Measurements from ENCODE around the gene ATRN.

The ATRN gene

GRCh38 chr20:3477861-3478544 is 7.2 kb downstream of the ATRN start:
- Histone ChIP-seq H4K8ac (ENCODE audit: low read length) (no peak overlapping the region), H3K4me1 (ENCODE audit: control insufficient read depth, insufficient read depth, low read depth, low read length) (peaks cover 2% of the 10 kb centered on the region), H3K9ac (ENCODE audit: low read length) (no peak overlapping the region), H3K23ac (ENCODE audit: low read length in 2 of 2) (no peak overlapping the region), H2BK12ac (ENCODE audit: low read length in 2 of 2) (no peak overlapping the region), H3K36me3 (ENCODE audit: control insufficient read depth in 1 of 2, insufficient read depth in 2 of 2, low read depth in 1 of 2, low read length in 2 of 2) (no peaks in the 10 kb centered on the region), H3K14ac (ENCODE audit: low read length in 2 of 2) (no peak overlapping the region), H3K27ac (ENCODE audit: low read length, poor library complexity, severe bottlenecking) (no peak overlapping the region), H3K79me1 (replicated peaks; ENCODE audit: low read length, poor library complexity, severe bottlenecking) (peaks cover 25% of the 10 kb centered on the region), H3K4me3 (ENCODE audit: insufficient read depth in 1 of 2, low read depth in 1 of 2, low read length in 2 of 2) (no peak overlapping the region), H2BK5ac (ENCODE audit: low read depth, low read length, poor library complexity, severe bottlenecking) (no peak overlapping the region), H4K91ac (ENCODE audit: low read length) (no peak overlapping the region), H3K9me3 (ENCODE audit: control insufficient read depth, low read length) (no peaks in the 10 kb centered on the region), H2BK15ac (ENCODE audit: low read depth, poor library complexity, severe bottlenecking) (no peak overlapping the region), H2BK120ac (ENCODE audit: low read depth, low read length) (no peak overlapping the region), H3K4ac (ENCODE audit: low read depth in 1 of 2, low read length in 2 of 2) (no peak overlapping the region), H3K18ac (ENCODE audit: low read depth in 1 of 2, low read length in 2 of 2) (no peak overlapping the region), H2AK5ac (ENCODE audit: low read length, severe bottlenecking) (no peak overlapping the region), H3K27me3 (ENCODE audit: control insufficient read depth in 1 of 2, insufficient read depth in 1 of 2, low read length in 2 of 2) (no peaks in the 10 kb centered on the region), H2AFZ (ENCODE audit: low read depth, low read length) (no peak overlapping the region), H3K4me2 (ENCODE audit: low read length, poor library complexity, severe bottlenecking) (no peak overlapping the region)
- DNase-seq, result no peak
- WGBS, result 98% methylated on average over 5 of the region's 5 CpGs

GRCh38 chr20:3479025-3479424 is 8.2 kb downstream of the ATRN start:
- Histone ChIP-seq H2BK12ac (ENCODE audit: low read length in 2 of 2) (no peak overlapping the region), H3K27ac (ENCODE audit: low read length, poor library complexity, severe bottlenecking) (no peak overlapping the region), H3K23ac (ENCODE audit: low read length in 2 of 2) (no peak overlapping the region), H2AFZ (ENCODE audit: low read depth, low read length) (no peak overlapping the region), H3K18ac (ENCODE audit: low read depth in 1 of 2, low read length in 2 of 2) (no peak overlapping the region), H3K4me3 (ENCODE audit: insufficient read depth in 1 of 2, low read depth in 1 of 2, low read length in 2 of 2) (no peak overlapping the region), H3K9ac (ENCODE audit: low read length) (no peak overlapping the region), H3K4ac (ENCODE audit: low read depth in 1 of 2, low read length in 2 of 2) (no peak overlapping the region), H4K8ac (ENCODE audit: low read length) (no peak overlapping the region), H2BK5ac (ENCODE audit: low read depth, low read length, poor library complexity, severe bottlenecking) (no peak overlapping the region), H3K14ac (ENCODE audit: low read length in 2 of 2) (no peak overlapping the region), H3K36me3 (ENCODE audit: control insufficient read depth in 1 of 2, insufficient read depth in 2 of 2, low read depth in 1 of 2, low read length in 2 of 2) (no peaks in the 10 kb centered on the region), H2AK5ac (ENCODE audit: low read length, severe bottlenecking) (no peak overlapping the region), H3K4me2 (ENCODE audit: low read length, poor library complexity, severe bottlenecking) (no peak overlapping the region), H3K27me3 (ENCODE audit: control insufficient read depth in 1 of 2, insufficient read depth in 1 of 2, low read length in 2 of 2) (no peaks in the 10 kb centered on the region), H3K79me1 (replicated peaks; ENCODE audit: low read length, poor library complexity, severe bottlenecking) (peaks cover 18% of the 10 kb centered on the region), H3K4me1 (ENCODE audit: control insufficient read depth, insufficient read depth, low read depth, low read length) (no peaks in the 10 kb centered on the region), H3K9me3 (ENCODE audit: control insufficient read depth, low read length) (no peaks in the 10 kb centered on the region), H4K91ac (ENCODE audit: low read length) (no peak overlapping the region), H2BK120ac (ENCODE audit: low read depth, low read length) (no peak overlapping the region), H2BK15ac (ENCODE audit: low read depth, poor library complexity, severe bottlenecking) (no peak overlapping the region)
- no peak for DNase-seq
- 100% methylated on average over 1 of the region's 2 CpGs for WGBS

DNA sequence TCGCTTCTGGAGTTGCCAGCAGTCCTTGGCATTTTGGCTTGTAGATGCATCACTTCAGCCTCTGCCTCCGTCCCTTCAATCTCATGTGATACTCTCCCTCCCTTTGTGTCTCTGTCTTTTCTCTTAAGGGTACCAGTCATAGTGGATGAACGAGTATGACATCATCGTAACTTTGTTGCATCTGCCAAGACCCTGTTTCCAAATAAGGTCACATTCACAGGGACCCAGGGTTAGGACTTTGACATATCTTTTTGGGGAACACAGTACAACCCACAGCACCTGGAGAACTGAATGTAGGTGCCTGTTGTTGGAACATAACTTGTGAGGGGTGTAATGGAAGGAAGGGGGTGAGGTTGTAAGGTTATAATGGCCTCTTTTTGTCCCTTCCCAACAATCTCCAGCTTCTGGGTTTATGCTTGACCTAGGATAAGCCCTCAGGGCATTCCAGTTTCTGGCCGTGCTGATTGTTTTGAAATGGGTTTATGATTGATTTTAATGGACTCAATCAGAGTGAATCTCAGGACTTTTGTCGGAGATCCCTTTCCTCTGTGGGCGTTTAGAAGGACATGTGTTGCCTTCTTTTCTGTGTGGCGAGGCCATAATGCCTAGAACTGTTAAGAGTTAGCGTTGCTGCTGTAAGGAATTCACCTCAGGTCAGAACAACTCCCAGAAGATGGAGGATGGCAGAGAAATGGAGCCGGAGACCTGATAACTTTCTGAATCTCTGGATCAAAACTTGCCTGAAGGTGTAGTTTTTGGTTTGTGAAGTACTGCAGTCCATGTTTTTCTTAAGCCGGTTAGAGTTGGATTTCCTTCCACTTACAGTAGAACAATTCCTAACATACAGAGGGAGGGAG is 9.2 kb downstream of the ATRN start:
- H3K36me3 ChIP-seq (ENCODE audit: control insufficient read depth in 1 of 2, insufficient read depth in 2 of 2, low read depth in 1 of 2, low read length in 2 of 2), result no peaks in the 10 kb centered on the region
- H3K79me1 ChIP-seq (replicated peaks; ENCODE audit: low read length, poor library complexity, severe bottlenecking), result peaks cover 20% of the 10 kb centered on the region
- no peak overlapping the region for H3K18ac ChIP-seq (ENCODE audit: low read depth in 1 of 2, low read length in 2 of 2)
- H2AFZ ChIP-seq (ENCODE audit: low read depth, low read length), result no peak overlapping the region
- no peak overlapping the region for H2BK12ac ChIP-seq (ENCODE audit: low read length in 2 of 2)
- no peak overlapping the region for H4K8ac ChIP-seq (ENCODE audit: low read length)
- no peak overlapping the region for H2BK15ac ChIP-seq (ENCODE audit: low read depth, poor library complexity, severe bottlenecking)
- H2BK120ac ChIP-seq (ENCODE audit: low read depth, low read length), result no peak overlapping the region
- no peak overlapping the region for H2BK5ac ChIP-seq (ENCODE audit: low read depth, low read length, poor library complexity, severe bottlenecking)
- H3K4me3 ChIP-seq (ENCODE audit: insufficient read depth in 1 of 2, low read depth in 1 of 2, low read length in 2 of 2), result no peak overlapping the region
- H3K9me3 ChIP-seq (ENCODE audit: control insufficient read depth, low read length), result no peaks in the 10 kb centered on the region
- no peak overlapping the region for H3K9ac ChIP-seq (ENCODE audit: low read length)
- H3K23ac ChIP-seq (ENCODE audit: low read length in 2 of 2), result no peak overlapping the region
- H3K27ac ChIP-seq (ENCODE audit: low read length, poor library complexity, severe bottlenecking), result no peak overlapping the region
- 93% methylated on average over 10 of the region's 11 CpGs for WGBS
- DNase-seq, result no peak
- H3K4me2 ChIP-seq (ENCODE audit: low read length, poor library complexity, severe bottlenecking), result no peak overlapping the region
- no peak overlapping the region for H3K4ac ChIP-seq (ENCODE audit: low read depth in 1 of 2, low read length in 2 of 2)
- no peaks in the 10 kb centered on the region for H3K4me1 ChIP-seq (ENCODE audit: control insufficient read depth, insufficient read depth, low read depth, low read length)
- H3K14ac ChIP-seq (ENCODE audit: low read length in 2 of 2), result no peak overlapping the region
- no peaks in the 10 kb centered on the region for H3K27me3 ChIP-seq (ENCODE audit: control insufficient read depth in 1 of 2, insufficient read depth in 1 of 2, low read length in 2 of 2)
- H4K91ac ChIP-seq (ENCODE audit: low read length), result no peak overlapping the region
- H2AK5ac ChIP-seq (ENCODE audit: low read length, severe bottlenecking), result no peak overlapping the region

DNA sequence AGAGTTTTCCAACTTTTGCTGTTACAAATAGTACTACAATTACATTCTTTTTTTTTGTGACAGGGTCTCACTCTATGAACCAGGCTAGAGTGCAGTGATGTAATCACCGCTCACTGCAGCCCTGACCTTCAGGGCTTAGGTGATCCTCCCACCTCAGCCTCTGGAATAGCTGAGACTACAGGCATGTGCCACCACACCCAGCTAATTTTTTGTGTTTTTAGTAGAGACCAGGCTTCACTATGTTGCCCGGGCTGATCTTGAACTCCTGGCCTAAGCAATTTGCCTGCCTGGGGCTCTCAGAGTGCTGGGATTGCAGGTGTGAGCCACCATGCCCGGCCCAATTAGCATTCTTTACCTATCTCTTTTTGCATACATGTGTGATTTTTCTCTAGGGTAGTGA is 12.5 kb downstream of the ATRN start:
- no peak overlapping the region for H2BK12ac ChIP-seq (ENCODE audit: low read length in 2 of 2)
- no peak overlapping the region for H3K4me3 ChIP-seq (ENCODE audit: insufficient read depth in 1 of 2, low read depth in 1 of 2, low read length in 2 of 2)
- H3K36me3 ChIP-seq (ENCODE audit: control insufficient read depth in 1 of 2, insufficient read depth in 2 of 2, low read depth in 1 of 2, low read length in 2 of 2), result no peaks in the 10 kb centered on the region
- H3K9ac ChIP-seq (ENCODE audit: low read length), result no peak overlapping the region
- no peak overlapping the region for H2BK15ac ChIP-seq (ENCODE audit: low read depth, poor library complexity, severe bottlenecking)
- H2BK120ac ChIP-seq (ENCODE audit: low read depth, low read length), result no peak overlapping the region
- no peak overlapping the region for H3K18ac ChIP-seq (ENCODE audit: low read depth in 1 of 2, low read length in 2 of 2)
- 81% methylated on average over 3 of the region's 3 CpGs for WGBS
- H3K9me3 ChIP-seq (ENCODE audit: control insufficient read depth, low read length), result peaks cover 21% of the 10 kb centered on the region
- H3K23ac ChIP-seq (ENCODE audit: low read length in 2 of 2), result no peak overlapping the region
- no peak overlapping the region for H3K4me2 ChIP-seq (ENCODE audit: low read length, poor library complexity, severe bottlenecking)
- peaks cover 28% of the 10 kb centered on the region for H3K79me1 ChIP-seq (replicated peaks; ENCODE audit: low read length, poor library complexity, severe bottlenecking)
- no peak overlapping the region for H4K8ac ChIP-seq (ENCODE audit: low read length)
- no peaks in the 10 kb centered on the region for H3K27me3 ChIP-seq (ENCODE audit: control insufficient read depth in 1 of 2, insufficient read depth in 1 of 2, low read length in 2 of 2)
- H3K4me1 ChIP-seq (ENCODE audit: control insufficient read depth, insufficient read depth, low read depth, low read length), result no peaks in the 10 kb centered on the region
- no peak overlapping the region for H3K27ac ChIP-seq (ENCODE audit: low read length, poor library complexity, severe bottlenecking)
- no peak overlapping the region for H3K4ac ChIP-seq (ENCODE audit: low read depth in 1 of 2, low read length in 2 of 2)
- no peak overlapping the region for H4K91ac ChIP-seq (ENCODE audit: low read length)
- DNase-seq, result no peak
- no peak overlapping the region for H3K14ac ChIP-seq (ENCODE audit: low read length in 2 of 2)
- no peak overlapping the region for H2AFZ ChIP-seq (ENCODE audit: low read depth, low read length)
- H2AK5ac ChIP-seq (ENCODE audit: low read length, severe bottlenecking), result no peak overlapping the region
- no peak overlapping the region for H2BK5ac ChIP-seq (ENCODE audit: low read depth, low read length, poor library complexity, severe bottlenecking)

Data from mesenchymal stem cell (in vitro differentiated cells and primary cell).